Ishikawa (cell line): ENCODE measurements around the gene IL36B.

Source experiments
- EP300 ChIP-seq: IDR thresholded peaks from 2 replicates; pipeline ENCODE4 v1.6.1; 2012; ENCODE audit warnings: borderline replicate concordance
- TAF1 ChIP-seq: IDR thresholded peaks from 2 replicates; pipeline ENCODE4 v1.6.1; 2012; ENCODE audit warnings: low read depth, mild to moderate bottlenecking
- TEAD4 ChIP-seq: IDR thresholded peaks from 2 replicates; pipeline ENCODE4 v1.6.1; 2012
- YY1 ChIP-seq: IDR thresholded peaks from 2 replicates; pipeline ENCODE4 v1.6.1; 2012; ENCODE audit warnings: low read depth
- TF ChIP-seq, protein P1 (sequence below): IDR thresholded peaks from 2 replicates; pipeline ENCODE4 v1.6.1; 2012
- TF ChIP-seq, protein P2 (sequence below): IDR thresholded peaks from 2 replicates; pipeline ENCODE4 v1.6.1; 2012; ENCODE audit warnings: low read depth, mild to moderate bottlenecking

DNA sequence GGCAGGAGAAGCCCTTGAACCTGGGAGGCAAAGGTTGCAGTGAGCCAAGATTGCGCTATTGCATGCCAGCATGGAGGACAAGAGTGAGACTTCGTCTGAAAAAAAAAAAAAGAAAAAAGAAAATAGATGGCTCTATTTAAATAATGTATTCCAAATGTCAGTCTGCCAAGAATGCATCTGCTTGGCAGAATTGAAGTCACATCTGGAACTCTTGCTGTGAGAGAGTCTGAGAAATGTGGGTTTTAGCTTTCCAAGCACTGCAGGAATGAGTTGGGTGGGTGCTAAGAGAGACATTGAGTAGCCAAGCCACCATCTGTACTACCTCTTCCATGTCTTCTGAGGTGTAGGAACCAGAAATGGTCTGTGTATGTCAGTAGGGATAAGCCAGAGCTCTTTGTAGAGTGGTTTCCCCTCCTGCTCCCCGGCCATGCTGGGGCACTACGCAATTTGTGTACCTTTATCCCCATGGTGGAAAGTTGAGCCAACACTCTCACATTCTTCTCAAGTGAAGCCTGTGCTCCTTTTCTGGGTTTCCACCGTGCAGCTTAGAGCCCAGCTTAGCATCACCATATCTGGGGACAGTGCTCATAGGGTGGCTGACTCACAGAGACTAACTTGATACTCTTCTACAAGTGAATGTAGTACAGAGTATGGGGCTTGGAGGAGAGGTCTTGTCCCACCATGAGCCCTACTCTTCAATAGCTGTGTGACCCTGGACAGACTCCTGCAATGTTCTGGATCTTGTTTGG is 40.4 kb upstream of the IL36B start:
- no peak for TF ChIP-seq EP300
- TF ChIP-seq, protein P1, sequence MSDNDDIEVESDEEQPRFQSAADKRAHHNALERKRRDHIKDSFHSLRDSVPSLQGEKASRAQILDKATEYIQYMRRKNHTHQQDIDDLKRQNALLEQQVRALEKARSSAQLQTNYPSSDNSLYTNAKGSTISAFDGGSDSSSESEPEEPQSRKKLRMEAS, result no peak
- no peak for TF ChIP-seq TAF1
- TF ChIP-seq, protein P2, sequence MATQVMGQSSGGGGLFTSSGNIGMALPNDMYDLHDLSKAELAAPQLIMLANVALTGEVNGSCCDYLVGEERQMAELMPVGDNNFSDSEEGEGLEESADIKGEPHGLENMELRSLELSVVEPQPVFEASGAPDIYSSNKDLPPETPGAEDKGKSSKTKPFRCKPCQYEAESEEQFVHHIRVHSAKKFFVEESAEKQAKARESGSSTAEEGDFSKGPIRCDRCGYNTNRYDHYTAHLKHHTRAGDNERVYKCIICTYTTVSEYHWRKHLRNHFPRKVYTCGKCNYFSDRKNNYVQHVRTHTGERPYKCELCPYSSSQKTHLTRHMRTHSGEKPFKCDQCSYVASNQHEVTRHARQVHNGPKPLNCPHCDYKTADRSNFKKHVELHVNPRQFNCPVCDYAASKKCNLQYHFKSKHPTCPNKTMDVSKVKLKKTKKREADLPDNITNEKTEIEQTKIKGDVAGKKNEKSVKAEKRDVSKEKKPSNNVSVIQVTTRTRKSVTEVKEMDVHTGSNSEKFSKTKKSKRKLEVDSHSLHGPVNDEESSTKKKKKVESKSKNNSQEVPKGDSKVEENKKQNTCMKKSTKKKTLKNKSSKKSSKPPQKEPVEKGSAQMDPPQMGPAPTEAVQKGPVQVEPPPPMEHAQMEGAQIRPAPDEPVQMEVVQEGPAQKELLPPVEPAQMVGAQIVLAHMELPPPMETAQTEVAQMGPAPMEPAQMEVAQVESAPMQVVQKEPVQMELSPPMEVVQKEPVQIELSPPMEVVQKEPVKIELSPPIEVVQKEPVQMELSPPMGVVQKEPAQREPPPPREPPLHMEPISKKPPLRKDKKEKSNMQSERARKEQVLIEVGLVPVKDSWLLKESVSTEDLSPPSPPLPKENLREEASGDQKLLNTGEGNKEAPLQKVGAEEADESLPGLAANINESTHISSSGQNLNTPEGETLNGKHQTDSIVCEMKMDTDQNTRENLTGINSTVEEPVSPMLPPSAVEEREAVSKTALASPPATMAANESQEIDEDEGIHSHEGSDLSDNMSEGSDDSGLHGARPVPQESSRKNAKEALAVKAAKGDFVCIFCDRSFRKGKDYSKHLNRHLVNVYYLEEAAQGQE, result no peak
- no peak for TF ChIP-seq YY1
- no peak for TF ChIP-seq TEAD4
